ENCODE results near the gene ID2.

DNA sequence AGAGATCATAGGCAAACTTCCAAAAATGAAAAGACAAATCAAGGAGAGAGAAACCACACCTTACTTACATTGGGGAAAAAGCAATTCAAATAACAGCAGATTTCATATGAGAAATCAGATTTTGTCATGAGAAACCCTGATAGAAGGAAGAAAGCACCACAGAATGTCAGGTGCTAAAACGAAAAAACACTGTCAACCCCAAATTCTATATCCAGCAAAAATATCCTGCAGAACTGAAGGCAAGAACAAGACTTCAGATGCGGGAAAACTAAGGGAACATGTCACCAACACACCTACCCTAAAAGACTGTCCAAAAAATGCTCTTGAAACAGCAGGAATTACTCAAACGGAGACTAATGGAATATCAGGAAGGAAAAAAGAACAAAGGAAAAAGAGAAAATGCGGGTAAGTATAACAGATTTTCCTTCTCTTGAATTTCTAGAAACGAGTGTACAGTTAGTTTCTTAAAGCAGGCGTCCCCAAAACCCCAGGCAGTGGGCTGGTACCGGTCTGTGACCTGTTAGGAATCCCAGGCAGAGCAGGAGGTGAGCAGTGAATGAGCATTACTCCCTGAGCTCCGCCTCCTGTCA is 7.3 kb upstream of the ID2 start:
- TF ChIP-seq, protein P1, sequence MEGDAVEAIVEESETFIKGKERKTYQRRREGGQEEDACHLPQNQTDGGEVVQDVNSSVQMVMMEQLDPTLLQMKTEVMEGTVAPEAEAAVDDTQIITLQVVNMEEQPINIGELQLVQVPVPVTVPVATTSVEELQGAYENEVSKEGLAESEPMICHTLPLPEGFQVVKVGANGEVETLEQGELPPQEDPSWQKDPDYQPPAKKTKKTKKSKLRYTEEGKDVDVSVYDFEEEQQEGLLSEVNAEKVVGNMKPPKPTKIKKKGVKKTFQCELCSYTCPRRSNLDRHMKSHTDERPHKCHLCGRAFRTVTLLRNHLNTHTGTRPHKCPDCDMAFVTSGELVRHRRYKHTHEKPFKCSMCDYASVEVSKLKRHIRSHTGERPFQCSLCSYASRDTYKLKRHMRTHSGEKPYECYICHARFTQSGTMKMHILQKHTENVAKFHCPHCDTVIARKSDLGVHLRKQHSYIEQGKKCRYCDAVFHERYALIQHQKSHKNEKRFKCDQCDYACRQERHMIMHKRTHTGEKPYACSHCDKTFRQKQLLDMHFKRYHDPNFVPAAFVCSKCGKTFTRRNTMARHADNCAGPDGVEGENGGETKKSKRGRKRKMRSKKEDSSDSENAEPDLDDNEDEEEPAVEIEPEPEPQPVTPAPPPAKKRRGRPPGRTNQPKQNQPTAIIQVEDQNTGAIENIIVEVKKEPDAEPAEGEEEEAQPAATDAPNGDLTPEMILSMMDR (IDR thresholded peaks at IDR 0.05) = no peak
- no peak for TF ChIP-seq POLR2A (IDR thresholded peaks at IDR 0.05)
